ENCODE measurements around the gene TM6SF1. TPM values are rescaled to one million over a fixed set of nuclear protein-coding genes. Genes with fewer than 3 reads are reported as not detected.
"Not testable (repeated sequence)": the region's sequence is repeated elsewhere in the genome, so short reads cannot be mapped to it uniquely, and the experiment has no call there.

The TM6SF1 gene
- total RNA-seq, 1 donor from 2014 or later: 7.8 TPM

GRCh38 chr15:83085864-83086552, 21.4 kb upstream of the TM6SF1 start:
- intact Hi-C loops (cut with DNase I); DNase-seq (ENCODE audit: low spot score); ATAC-seq: not testable (repeated sequence)

GRCh38 chr15:83087576-83087975, 19.9 kb upstream of the TM6SF1 start:
- DNase-seq (ENCODE audit: low spot score): no peak
- no peak for ATAC-seq
- intact Hi-C loops (cut with DNase I): no loop called here

GRCh38 chr15:83088876-83089275, 18.6 kb upstream of the TM6SF1 start:
- ATAC-seq (no peak), DNase-seq (ENCODE audit: low spot score) (no peak)
- intact Hi-C loops (cut with DNase I): no loop called here

GRCh38 chr15:83090465-83090864, 17.0 kb upstream of the TM6SF1 start:
- intact Hi-C loops (cut with DNase I): no loop called here
- ATAC-seq: no peak
- DNase-seq (ENCODE audit: low spot score): no peak

GRCh38 chr15:83091965-83092308, 15.5 kb upstream of the TM6SF1 start:
- ATAC-seq; DNase-seq (ENCODE audit: low spot score); intact Hi-C loops (cut with DNase I): not testable (repeated sequence)

GRCh38 chr15:83092309-83092976, 15.0 kb upstream of the TM6SF1 start:
- intact Hi-C loops (cut with DNase I): no loop called here
- peak; percentile 90 for ATAC-seq
- DNase-seq (ENCODE audit: low spot score): no peak

- intact Hi-C loops (cut with DNase I): no loop called here
- no peak for ATAC-seq
- DNase-seq (ENCODE audit: low spot score): no peak
Measured at GRCh38 chr15:83094583-83094982, 12.9 kb upstream of the TM6SF1 start.

GRCh38 chr15:83098079-83098478, 9.4 kb upstream of the TM6SF1 start:
- intact Hi-C loops (cut with DNase I): no loop called here
- ATAC-seq: no peak
- no peak for DNase-seq (ENCODE audit: low spot score)

GRCh38 chr15:83099290-83099689, 8.2 kb upstream of the TM6SF1 start:
- no peak for ATAC-seq
- intact Hi-C loops (cut with DNase I): no loop called here
- no peak for DNase-seq (ENCODE audit: low spot score)

GRCh38 chr15:83100097-83100646, 7.3 kb upstream of the TM6SF1 start:
- DNase-seq (ENCODE audit: low spot score) (no peak), ATAC-seq (no peak)
- intact Hi-C loops (cut with DNase I): loop anchor here (5.0 kb wide), 1 partner anchor 1663 kb away; no protein-coding TSS in a partner anchor

GRCh38 chr15:83102346-83102745, 5.1 kb upstream of the TM6SF1 start:
- intact Hi-C loops (cut with DNase I): loop anchor here (5.0 kb wide), 1 partner anchor 1665 kb away; no protein-coding TSS in a partner anchor

GRCh38 chr15:83104141-83104540, 3.3 kb upstream of the TM6SF1 start:
- intact Hi-C loops (cut with DNase I): loop anchor here (5.0 kb wide), 1 partner anchor 1667 kb away; no protein-coding TSS in a partner anchor
- DNase-seq (ENCODE audit: low spot score): no peak
- no peak for ATAC-seq

More at GRCh38 chr15:83102346-83102745, 5.1 kb upstream of the TM6SF1 start:
- DNase-seq (ENCODE audit: low spot score) (no peak), ATAC-seq (no peak)

- intact Hi-C loops (cut with DNase I): no loop called here
- DNase-seq (ENCODE audit: low spot score) (no peak), ATAC-seq (no peak)
Measured at GRCh38 chr15:83105440-83105839, 2.0 kb upstream of the TM6SF1 start.

- DNase-seq (ENCODE audit: low spot score): no peak
- no peak for ATAC-seq
- intact Hi-C loops (cut with DNase I): no loop called here
Measured at GRCh38 chr15:83107841-83108181, 366 bp downstream of the TM6SF1 start.

GRCh38 chr15:83108266-83109219, 1.1 kb downstream of the TM6SF1 start:
- intact Hi-C loops (cut with DNase I): no loop called here
- peak; percentile 61 for DNase-seq (ENCODE audit: low spot score)

GRCh38 chr15:83109532-83109931, 2.1 kb downstream of the TM6SF1 start:
- peak; percentile 31 for ATAC-seq
- DNase-seq (ENCODE audit: low spot score): no peak
- intact Hi-C loops (cut with DNase I): no loop called here

More at GRCh38 chr15:83108266-83109219, 1.1 kb downstream of the TM6SF1 start:
- ATAC-seq: peak; percentile 92

- intact Hi-C loops (cut with DNase I): no loop called here
- ATAC-seq (no peak), DNase-seq (ENCODE audit: low spot score) (no peak)
Measured at GRCh38 chr15:83110381-83110780, 2.9 kb downstream of the TM6SF1 start.

- no peak for ATAC-seq
- DNase-seq (ENCODE audit: low spot score): no peak
- intact Hi-C loops (cut with DNase I): no loop called here
Measured at GRCh38 chr15:83111149-83111548, 3.7 kb downstream of the TM6SF1 start.

- no peak for ATAC-seq
- no peak for DNase-seq (ENCODE audit: low spot score)
- intact Hi-C loops (cut with DNase I): no loop called here
Measured at GRCh38 chr15:83112233-83112955, 4.9 kb downstream of the TM6SF1 start.
